Activated naive CD4-positive, alpha-beta T cell treated with anti-CD3 and anti-CD28 coated beads, Interleukin-2, amount 50 U/mL, for 24 hours (primary cell): ENCODE results near the gene PDE8B.

Experiments used
- H3K27ac Mint-ChIP-seq: one replicate; pipeline ENCODE4 v1.8.0; 2021; ENCODE audit warnings: mild to moderate bottlenecking, mixed read lengths
- H3K27me3 Mint-ChIP-seq: one replicate; pipeline ENCODE4 v1.8.0; 2021; ENCODE audit warnings: mixed read lengths
- H3K36me3 Mint-ChIP-seq: one replicate; pipeline ENCODE4 v1.8.0; 2021; ENCODE audit warnings: mixed read lengths
- H3K4me1 Mint-ChIP-seq: one replicate; pipeline ENCODE4 v1.8.0; 2021; ENCODE audit warnings: mixed read lengths
- H3K4me3 Mint-ChIP-seq: one replicate; pipeline ENCODE4 v1.8.0; 2021; ENCODE audit warnings: mild to moderate bottlenecking, mixed read lengths
- H3K9me3 Mint-ChIP-seq: one replicate; pipeline ENCODE4 v1.8.0; 2021; ENCODE audit warnings: mixed read lengths

Gene PDE8B

DNA sequence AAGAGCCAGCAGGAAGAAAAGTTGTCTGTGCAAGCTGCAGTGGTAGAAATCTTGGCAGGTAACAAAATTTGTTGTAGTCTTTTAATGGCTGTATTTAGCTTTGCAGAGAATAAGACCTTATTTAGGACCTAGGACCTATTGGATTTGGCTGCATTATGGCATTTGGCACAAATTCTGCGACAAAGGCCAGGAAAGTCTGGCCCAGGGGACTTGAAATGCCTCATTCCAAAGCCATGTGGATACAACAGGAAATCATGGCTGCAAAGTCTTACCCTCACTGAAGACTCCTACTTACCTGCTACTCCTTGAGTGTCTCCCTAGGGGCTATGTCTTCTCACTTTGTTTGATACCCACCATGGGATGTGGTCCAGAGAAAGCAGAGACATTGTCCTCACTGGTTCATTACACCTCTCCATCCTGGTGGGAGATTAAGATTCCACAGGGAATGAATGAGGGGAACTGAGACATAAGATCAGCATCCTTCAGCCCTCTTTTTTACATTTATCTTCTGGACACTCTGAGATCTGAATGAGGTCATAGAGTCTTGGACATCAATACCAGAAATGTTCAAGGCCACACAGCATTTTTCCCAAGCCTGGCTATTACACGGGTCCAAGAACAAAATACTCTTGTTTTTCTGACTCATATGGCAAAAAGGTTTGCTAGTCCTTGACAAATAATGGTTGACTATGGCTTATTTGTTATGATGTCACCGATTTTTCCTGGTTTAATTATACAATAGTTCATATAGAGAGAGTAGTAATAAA is 119.4 kb downstream of the PDE8B start:
- Mint-ChIP-seq H3K4me3 (no peak overlapping the region), H3K36me3 (no peaks in the 10 kb centered on the region), H3K27ac (peak overlapping the region; percentile 31), H3K27me3 (no peaks in the 10 kb centered on the region), H3K4me1 (peaks cover 21% of the 10 kb centered on the region), H3K9me3 (no peaks in the 10 kb centered on the region)

- Mint-ChIP-seq H3K9me3 (no peaks in the 10 kb centered on the region), H3K4me3 (no peak overlapping the region), H3K27me3 (no peaks in the 10 kb centered on the region), H3K4me1 (peaks cover 17% of the 10 kb centered on the region), H3K36me3 (no peaks in the 10 kb centered on the region), H3K27ac (no peak overlapping the region)
Observed at GRCh38 chr5:77333036-77333435, 122.6 kb downstream of the PDE8B start.

DNA sequence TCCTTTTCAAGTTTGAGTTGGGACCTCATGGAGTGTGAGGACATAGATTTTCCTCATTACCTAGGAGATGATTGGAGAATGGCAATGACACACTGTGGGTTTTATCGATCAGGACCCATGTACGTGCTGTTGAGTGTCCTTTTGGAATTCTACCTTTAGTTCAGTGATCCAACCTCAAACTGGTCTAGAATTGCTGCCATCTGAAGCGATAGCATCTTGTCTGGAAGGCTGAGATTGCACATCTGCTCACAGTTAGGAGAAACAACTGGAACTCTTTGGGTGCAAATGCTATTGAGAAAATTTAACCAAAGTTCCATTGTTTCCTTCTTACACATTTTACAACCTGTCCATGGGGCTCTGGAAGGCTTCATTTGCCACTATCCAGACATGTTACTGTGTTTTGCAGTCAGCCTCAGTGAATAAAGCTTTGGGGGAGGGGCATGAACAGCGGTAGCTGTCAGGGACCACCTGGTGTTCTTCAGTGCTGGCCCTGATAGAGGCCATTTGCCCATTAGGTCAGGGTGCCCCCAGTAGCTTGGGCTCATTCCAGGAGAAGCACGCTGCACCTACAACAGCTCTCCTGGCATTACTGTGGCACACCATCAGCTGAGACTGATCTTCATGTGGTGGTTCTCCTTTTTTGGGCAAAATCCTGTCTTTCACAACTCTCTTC is 123.1 kb downstream of the PDE8B start:
- H3K4me3 Mint-ChIP-seq = no peak overlapping the region
- no peak overlapping the region for H3K27ac Mint-ChIP-seq
- peaks cover 13% of the 10 kb centered on the region for H3K4me1 Mint-ChIP-seq
- H3K27me3 Mint-ChIP-seq = no peaks in the 10 kb centered on the region
- no peaks in the 10 kb centered on the region for H3K9me3 Mint-ChIP-seq
- no peaks in the 10 kb centered on the region for H3K36me3 Mint-ChIP-seq

- Mint-ChIP-seq H3K27me3 (no peaks in the 10 kb centered on the region), H3K9me3 (no peaks in the 10 kb centered on the region), H3K27ac (no peak overlapping the region), H3K36me3 (no peaks in the 10 kb centered on the region), H3K4me1 (no peaks in the 10 kb centered on the region), H3K4me3 (no peak overlapping the region)
Observed at GRCh38 chr5:77337246-77337645, 126.8 kb downstream of the PDE8B start.

GRCh38 chr5:77337686-77338085 is 127.2 kb downstream of the PDE8B start:
- H3K9me3 Mint-ChIP-seq = no peaks in the 10 kb centered on the region
- H3K36me3 Mint-ChIP-seq = no peaks in the 10 kb centered on the region
- no peaks in the 10 kb centered on the region for H3K4me1 Mint-ChIP-seq
- H3K27ac Mint-ChIP-seq = no peak overlapping the region
- H3K27me3 Mint-ChIP-seq = no peaks in the 10 kb centered on the region
- H3K4me3 Mint-ChIP-seq = no peak overlapping the region

DNA sequence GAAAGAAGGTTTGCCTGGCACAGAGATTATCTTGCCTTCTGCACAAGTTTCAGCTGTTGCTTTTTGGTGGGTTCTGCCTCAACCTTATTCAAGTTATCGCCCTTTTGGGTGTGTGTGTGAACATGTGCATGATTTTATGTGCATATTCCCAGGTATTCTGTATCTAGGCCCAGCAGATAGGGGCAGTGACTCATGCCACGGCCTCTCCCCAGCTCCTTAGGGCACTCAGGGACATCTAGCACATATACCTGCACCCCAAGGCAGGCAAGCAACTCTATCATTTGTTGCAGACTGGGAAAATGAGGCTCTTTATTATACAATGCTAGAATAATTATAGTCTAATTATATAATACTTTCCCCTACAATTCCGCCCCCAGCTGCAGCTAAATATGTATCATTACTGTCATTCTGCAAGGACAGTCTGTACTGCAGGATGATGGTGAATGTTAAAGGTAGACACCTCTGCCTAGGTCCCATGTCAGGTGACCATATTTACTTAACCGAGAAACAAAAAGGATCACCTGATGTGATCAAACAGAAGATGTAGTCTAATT is 128.9 kb downstream of the PDE8B start:
- Mint-ChIP-seq H3K27me3 (no peaks in the 10 kb centered on the region), H3K9me3 (no peaks in the 10 kb centered on the region), H3K27ac (no peak overlapping the region), H3K36me3 (no peaks in the 10 kb centered on the region), H3K4me1 (no peaks in the 10 kb centered on the region), H3K4me3 (no peak overlapping the region)

- Mint-ChIP-seq H3K27me3 (no peaks in the 10 kb centered on the region), H3K27ac (no peak overlapping the region), H3K9me3 (no peaks in the 10 kb centered on the region), H3K36me3 (no peaks in the 10 kb centered on the region), H3K4me1 (no peaks in the 10 kb centered on the region), H3K4me3 (no peak overlapping the region)
Observed at GRCh38 chr5:77343165-77343564, 132.7 kb downstream of the PDE8B start.

DNA sequence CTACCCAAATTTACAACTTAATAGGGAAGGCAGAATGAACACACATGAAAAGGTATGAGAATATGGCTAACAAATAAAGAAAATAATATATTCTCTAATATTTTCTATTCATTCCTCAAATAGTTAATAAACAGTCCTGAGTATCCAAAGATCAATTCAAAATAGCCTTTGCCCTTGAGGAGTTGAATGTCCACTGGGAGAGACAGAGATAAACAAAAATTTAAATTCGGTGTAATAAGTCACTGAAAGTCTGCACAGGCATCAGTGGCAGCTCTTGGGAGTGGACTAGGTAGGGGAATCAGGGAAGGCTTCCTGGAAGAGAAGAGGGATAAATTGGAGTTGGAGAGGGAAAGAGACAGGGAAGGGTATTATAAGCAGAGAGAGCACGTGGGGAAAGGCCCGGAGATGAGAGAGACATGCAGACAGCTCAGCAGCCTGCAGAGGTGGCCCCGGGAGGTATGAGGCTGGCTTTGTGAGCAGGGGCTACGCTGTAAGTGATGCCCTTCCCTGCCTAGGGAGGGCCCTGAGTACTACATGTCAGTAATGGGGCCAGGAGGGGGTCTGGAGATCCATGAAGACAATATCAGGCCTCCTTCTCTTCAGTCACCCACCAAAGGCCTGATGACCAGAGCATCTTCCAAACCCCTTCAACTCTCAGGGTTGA is 137.1 kb downstream of the PDE8B start:
- Mint-ChIP-seq H3K27me3 (no peaks in the 10 kb centered on the region), H3K4me1 (no peaks in the 10 kb centered on the region), H3K36me3 (no peaks in the 10 kb centered on the region), H3K9me3 (no peaks in the 10 kb centered on the region), H3K27ac (no peak overlapping the region), H3K4me3 (no peak overlapping the region)

DNA sequence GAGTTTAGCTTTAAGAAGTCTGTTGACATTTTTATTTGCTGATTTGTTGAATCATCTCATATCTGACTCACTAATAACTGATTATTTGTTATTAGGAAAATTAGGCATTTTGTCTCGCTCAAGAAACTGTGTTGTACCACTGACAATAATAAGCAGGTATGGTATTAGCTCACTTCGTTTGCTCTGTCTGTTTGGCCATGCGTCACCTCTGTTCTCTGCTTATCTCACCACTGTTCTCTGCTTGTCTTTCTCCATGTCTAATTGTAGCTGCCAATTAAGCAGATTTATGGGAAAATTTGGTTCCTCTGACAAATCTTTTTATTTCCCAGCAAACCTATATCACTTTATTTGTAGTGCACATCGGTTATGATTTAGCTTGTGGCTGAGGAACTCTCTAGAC is 142.8 kb downstream of the PDE8B start:
- Mint-ChIP-seq H3K27ac (no peak overlapping the region), H3K4me3 (no peak overlapping the region), H3K27me3 (no peaks in the 10 kb centered on the region), H3K9me3 (no peaks in the 10 kb centered on the region), H3K4me1 (peaks cover 12% of the 10 kb centered on the region), H3K36me3 (peaks cover 1% of the 10 kb centered on the region)

- no peaks in the 10 kb centered on the region for H3K27me3 Mint-ChIP-seq
- H3K27ac Mint-ChIP-seq = no peak overlapping the region
- H3K36me3 Mint-ChIP-seq = peaks cover 1% of the 10 kb centered on the region
- no peaks in the 10 kb centered on the region for H3K9me3 Mint-ChIP-seq
- H3K4me3 Mint-ChIP-seq = no peak overlapping the region
- H3K4me1 Mint-ChIP-seq = peaks cover 12% of the 10 kb centered on the region
Observed at GRCh38 chr5:77354454-77354853, 144.0 kb downstream of the PDE8B start.

DNA sequence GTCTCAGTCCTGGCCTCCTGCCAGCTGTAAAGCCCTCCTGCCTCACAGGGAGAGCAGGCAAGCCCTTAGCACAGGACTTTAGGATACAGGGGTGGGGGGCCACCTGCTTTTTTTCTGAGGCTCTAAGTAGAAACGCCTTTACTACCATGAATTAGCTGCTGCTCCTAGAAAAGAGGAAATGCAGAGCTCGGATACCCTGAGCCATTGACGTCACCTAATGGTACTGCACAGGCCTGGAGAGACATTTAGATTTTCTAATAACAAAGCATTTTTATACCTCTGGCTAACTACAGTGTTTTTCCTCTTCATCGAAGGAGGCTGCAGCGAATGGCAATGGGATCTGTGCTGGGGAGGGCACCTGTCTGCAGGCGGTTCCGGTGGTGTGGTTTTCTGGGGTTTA is 144.6 kb downstream of the PDE8B start:
- H3K4me3 Mint-ChIP-seq = no peak overlapping the region
- H3K4me1 Mint-ChIP-seq = peaks cover 12% of the 10 kb centered on the region
- H3K27ac Mint-ChIP-seq = peak overlapping the region; percentile 7
- no peaks in the 10 kb centered on the region for H3K27me3 Mint-ChIP-seq
- H3K36me3 Mint-ChIP-seq = peaks cover 1% of the 10 kb centered on the region
- H3K9me3 Mint-ChIP-seq = no peaks in the 10 kb centered on the region

DNA sequence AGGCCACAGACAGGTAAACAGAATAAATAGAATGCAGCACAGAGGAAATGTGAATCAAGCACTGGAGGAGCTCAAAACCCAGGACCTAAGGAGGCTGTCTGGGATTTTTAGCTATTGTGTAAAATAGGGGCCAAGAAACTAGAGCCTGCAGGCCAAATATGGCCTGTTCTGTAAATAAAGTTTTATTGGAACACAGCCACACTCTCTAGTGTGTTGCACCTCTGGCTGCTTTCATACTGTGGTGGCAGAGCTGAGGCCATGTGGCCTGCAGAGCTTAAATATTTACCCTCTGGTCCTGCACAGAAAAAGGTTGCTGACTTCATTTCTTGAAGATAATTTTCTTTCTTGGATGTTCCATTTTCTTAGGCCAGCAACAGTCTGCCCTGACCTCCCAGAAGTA is 145.3 kb downstream of the PDE8B start:
- Mint-ChIP-seq H3K4me3 (no peak overlapping the region), H3K27me3 (no peaks in the 10 kb centered on the region), H3K27ac (no peak overlapping the region), H3K36me3 (peaks cover 1% of the 10 kb centered on the region), H3K9me3 (no peaks in the 10 kb centered on the region), H3K4me1 (peaks cover 12% of the 10 kb centered on the region)

- Mint-ChIP-seq H3K9me3 (no peaks in the 10 kb centered on the region), H3K4me3 (no peak overlapping the region), H3K27me3 (no peaks in the 10 kb centered on the region), H3K27ac (no peak overlapping the region), H3K36me3 (peaks cover 1% of the 10 kb centered on the region), H3K4me1 (peaks cover 12% of the 10 kb centered on the region)
Observed at GRCh38 chr5:77356740-77357139, 146.3 kb downstream of the PDE8B start.

GRCh38 chr5:77358255-77359205 is 148.1 kb downstream of the PDE8B start:
- peaks cover 12% of the 10 kb centered on the region for H3K4me1 Mint-ChIP-seq
- no peak overlapping the region for H3K4me3 Mint-ChIP-seq
- H3K36me3 Mint-ChIP-seq = peaks cover 1% of the 10 kb centered on the region

DNA sequence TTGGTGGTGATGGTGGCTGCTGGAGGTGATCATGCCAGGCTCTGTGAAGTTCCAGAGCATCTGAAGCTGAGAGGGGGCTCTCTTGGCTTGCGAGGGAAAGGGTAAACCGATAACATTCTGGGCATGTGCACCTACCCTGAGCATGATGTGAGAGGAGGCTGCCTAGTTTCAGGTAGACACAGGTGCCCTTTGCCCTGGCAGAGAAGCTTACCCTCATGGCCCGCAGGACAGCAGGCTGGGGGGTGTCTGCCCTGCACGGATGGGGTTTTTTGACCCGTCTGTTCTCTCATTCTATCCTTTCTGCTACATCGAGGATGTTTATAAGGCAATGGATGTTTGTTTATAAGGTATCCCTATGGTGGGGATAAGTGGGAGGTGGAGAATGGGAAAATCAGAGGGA is 148.8 kb downstream of the PDE8B start:
- Mint-ChIP-seq H3K4me1 (peaks cover 12% of the 10 kb centered on the region), H3K27ac (no peak overlapping the region), H3K36me3 (peaks cover 1% of the 10 kb centered on the region), H3K9me3 (no peaks in the 10 kb centered on the region), H3K27me3 (no peaks in the 10 kb centered on the region), H3K4me3 (no peak overlapping the region)

More at GRCh38 chr5:77358255-77359205, 148.1 kb downstream of the PDE8B start:
- Mint-ChIP-seq H3K27ac (no peak overlapping the region), H3K9me3 (no peaks in the 10 kb centered on the region), H3K27me3 (no peaks in the 10 kb centered on the region)
